Stimulated activated naive B cell treated with anti-CD40 and anti-IgM and Interleukin-4, amounts not matched to agents 10 μg/mL and 1 μg/mL and 100 μg/mL, for 72 hours (primary cell): ENCODE measurements around the gene KHDRBS2.

Experiments used
- ATAC-seq, 2 donors: fragments of 150-1000 bp; cut with Tn5 transposase; replicated peaks; 2 replicates each; pipeline ENCODE4 v1.10.0; 2021; ENCODE audit warnings: moderate library complexity in 1 of 2
- DNase-seq: peaks from one replicate; pipeline ENCODE4 v3.0.0; 2021
- H3K27ac Mint-ChIP-seq: one replicate; pipeline ENCODE4 v1.8.0; 2022; ENCODE audit warnings: mild to moderate bottlenecking, mixed read lengths
- H3K27me3 Mint-ChIP-seq, 2 donors: one replicate each; pipeline ENCODE4 v1.8.0; 2022; ENCODE audit warnings: mixed read lengths in 2 of 2
- H3K36me3 Mint-ChIP-seq, 2 donors: one replicate each; pipeline ENCODE4 v1.8.0; 2022; ENCODE audit warnings: mixed read lengths in 2 of 2, mild to moderate bottlenecking in 1 of 2
- H3K4me1 Mint-ChIP-seq, 2 donors: one replicate each; pipeline ENCODE4 v1.8.0; 2022; ENCODE audit warnings: mixed read lengths in 2 of 2, mild to moderate bottlenecking in 1 of 2
- H3K4me3 Mint-ChIP-seq, 2 donors: one replicate each; pipeline ENCODE4 v1.8.0; 2022; ENCODE audit warnings: mild to moderate bottlenecking in 2 of 2, mixed read lengths in 2 of 2, moderate library complexity in 1 of 2
- H3K9me3 Mint-ChIP-seq, 2 donors: one replicate each; pipeline ENCODE4 v1.8.0; 2022; ENCODE audit warnings: mixed read lengths in 2 of 2, mild to moderate bottlenecking in 1 of 2

Gene KHDRBS2

DNA sequence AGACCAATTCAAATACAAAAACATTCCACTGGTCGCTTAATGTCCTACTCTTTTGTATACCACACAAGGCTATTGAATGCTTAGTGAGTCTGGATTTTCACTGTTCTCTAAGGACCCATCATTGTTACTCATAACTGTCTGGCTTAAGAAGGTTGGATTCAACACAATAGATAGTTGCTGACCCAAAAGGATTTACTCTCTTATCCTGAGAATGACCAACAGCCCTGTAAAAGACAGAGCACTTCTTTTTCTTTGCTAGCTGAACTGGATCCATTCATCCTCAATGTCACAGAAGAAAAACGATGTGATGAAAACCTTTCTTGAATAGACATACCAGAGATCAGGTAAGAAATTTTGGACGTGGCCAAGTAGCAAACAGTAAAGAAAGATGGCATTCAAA, 645.6 kb downstream of the KHDRBS2 start:
- Mint-ChIP-seq H3K4me1 (no peaks in the 10 kb centered on the region), H3K27ac (no peak overlapping the region), H3K27me3 (no peaks in the 10 kb centered on the region), H3K9me3 (peaks cover 0 to 8% of the 10 kb centered on the region in 2 donors), H3K4me3 (no peak overlapping the region), H3K36me3 (peaks cover 4 to 14% of the 10 kb centered on the region in 2 donors)
- no peak for ATAC-seq
- DNase-seq, result no peak
